HG03354 (cell line): ENCODE results near the gene EXOC1.

ENCODE experiments used
- ATAC-seq: cut with Tn5 transposase; IDR thresholded peaks from one replicate; pipeline ENCODE4 v1.9.1; 2021; ENCODE audit warnings: mild to moderate bottlenecking; ENCODE audit not compliant: unreplicated experiment, poor library complexity, severe bottlenecking

EXOC1 gene

DNA sequence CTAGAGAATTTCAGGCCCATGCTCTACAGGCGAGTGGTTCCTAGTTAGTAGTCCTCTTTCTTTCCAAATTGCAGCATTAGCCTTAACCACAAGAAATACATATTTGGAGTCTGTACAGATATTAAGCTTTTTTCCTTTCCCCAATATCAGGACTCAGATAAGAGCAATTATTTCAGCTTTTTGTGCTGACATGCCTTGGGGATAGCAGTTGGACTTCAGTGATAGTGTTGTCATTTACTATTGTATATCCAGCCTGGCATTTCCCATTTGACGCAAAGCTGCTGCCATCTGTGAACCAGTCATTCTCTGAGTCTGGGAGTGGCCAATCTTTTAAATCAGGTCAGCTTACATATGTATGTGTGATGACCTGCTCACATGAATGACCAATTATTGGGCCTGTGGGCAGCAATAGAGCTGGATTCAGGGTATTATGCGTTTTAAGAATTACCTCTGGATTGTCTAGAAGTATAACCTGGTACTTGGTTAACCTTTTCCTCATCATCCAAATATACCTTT, 88.5 kb downstream of the EXOC1 start:
- ATAC-seq: no peak

DNA sequence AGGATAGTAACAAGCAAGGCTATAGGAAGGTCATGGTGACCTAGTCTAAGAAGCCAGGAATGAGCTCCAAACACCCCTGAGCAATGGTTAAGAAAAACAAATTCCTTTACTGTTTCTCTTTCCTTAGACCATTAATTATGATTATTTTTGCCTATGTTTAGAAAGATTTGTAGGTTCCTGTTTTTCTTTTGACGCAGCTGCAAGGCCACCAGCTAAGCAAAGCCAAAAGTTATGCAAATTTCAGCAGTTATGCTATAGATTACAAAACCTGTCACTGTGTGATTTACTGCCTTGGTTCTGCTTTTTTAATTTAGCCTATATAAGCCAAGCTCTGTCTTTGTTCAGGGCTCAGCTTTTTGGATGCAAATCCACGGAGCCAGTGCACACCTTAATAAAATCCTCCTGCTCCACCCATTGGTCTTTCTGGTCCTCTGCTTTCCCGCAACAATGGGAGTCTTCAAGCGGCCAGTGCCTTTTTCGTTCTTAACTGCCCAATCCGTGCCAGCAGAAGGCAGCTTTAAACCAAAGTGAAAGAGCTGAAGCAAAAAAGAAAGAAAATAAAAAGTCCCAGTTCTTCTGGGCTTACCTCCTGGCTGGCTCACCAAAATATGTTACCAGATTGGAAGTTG, 93.9 kb downstream of the EXOC1 start:
- ATAC-seq: peak; percentile 48

DNA sequence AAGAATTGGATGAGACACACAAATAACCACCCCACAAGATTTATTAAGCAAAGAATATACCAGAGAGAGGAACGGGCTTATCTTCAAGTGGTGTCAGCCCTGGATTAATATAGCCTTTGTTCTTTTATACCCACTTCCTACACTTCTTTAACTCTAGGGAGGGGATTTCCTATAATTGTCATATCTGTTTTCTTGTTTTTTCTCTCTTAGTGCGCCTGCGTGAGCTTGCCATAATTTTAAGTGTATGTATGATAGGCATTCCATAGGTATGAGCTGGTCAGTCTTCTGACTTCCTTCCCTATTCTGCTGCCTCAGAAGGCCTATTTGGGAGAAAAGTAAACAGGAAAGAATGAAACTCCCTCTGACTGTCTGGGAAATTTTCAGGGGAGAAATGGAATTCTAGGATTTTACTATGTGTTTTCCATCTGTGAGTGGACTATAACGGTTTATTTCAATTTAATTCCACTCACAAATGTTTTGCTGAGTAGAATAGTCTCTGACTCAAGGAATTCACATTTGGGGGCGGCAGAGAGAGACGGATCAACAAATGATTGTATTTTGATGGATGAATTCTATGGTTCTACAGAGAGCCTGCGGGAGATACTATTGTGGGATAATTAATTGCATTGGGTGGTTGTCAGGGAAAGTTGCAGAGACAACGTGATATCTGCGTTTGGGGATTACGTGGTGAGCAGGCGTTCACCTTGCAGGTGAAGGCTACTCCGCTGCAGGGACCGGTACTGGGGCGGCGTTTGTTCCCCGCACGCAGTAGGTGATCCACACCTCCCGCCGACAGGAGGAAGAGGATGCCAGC, 94.7 kb downstream of the EXOC1 start:
- ATAC-seq: peak; percentile 18

DNA sequence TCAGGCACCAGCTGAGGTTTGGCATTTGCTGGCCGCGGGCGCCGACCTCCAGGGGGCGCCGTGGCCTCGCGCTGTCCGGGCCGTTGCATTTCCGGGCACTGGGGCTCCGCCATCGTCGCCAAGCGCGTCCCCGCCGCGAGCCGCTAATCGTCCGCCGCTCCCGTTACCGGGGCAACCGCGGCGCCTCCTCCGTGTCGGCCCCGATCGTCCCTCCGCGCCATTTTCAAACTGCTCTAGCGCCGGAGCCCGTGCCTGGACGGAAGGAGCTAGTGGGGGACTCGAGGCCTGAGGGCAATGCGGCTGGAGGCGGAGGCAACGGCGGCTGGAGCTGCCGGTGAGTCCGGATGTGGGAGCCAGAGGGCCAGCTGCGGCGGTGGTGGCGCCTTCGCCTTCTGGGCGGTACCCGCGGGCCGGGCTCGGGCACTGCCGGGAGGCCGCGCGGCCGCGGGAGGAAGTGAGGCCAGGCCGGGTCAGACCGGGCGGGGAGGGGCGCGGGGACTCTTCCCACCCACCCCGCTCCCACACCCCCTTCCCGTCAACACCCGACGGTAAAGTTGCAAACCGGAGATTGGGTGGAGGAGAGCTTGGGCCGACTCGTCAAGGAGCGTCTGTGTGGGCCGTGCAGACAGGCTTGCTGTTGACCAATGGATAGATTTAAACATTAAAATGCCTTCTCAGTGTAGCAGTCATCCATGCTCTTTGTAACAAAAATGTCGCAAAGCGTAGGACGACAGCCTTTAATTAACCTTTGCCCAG, 95.5 kb downstream of the EXOC1 start, which contains the start of gene CEP135:
TSS of gene CEP135 (plus strand) at position 220 of the 756 bp plus-strand sequence. CDS start 3,186 bp downstream, outside the sequence.
- ATAC-seq: peak; percentile 77

DNA sequence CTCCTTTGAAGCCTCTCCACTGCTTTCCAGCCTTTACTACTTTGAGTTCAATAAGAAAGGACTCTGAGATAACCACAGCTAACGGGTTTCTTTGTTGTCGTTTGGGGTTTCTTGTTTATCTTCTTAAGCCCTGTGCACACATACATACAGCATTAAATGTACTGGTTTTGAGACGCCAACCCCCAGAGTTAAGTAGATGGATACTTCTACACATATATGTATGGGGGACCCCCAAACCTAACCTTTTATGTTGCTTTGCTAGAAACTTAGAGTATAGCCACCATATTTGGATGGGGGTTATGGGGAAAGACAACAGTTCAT, 96.0 kb downstream of the EXOC1 start:
- no peak for ATAC-seq

DNA sequence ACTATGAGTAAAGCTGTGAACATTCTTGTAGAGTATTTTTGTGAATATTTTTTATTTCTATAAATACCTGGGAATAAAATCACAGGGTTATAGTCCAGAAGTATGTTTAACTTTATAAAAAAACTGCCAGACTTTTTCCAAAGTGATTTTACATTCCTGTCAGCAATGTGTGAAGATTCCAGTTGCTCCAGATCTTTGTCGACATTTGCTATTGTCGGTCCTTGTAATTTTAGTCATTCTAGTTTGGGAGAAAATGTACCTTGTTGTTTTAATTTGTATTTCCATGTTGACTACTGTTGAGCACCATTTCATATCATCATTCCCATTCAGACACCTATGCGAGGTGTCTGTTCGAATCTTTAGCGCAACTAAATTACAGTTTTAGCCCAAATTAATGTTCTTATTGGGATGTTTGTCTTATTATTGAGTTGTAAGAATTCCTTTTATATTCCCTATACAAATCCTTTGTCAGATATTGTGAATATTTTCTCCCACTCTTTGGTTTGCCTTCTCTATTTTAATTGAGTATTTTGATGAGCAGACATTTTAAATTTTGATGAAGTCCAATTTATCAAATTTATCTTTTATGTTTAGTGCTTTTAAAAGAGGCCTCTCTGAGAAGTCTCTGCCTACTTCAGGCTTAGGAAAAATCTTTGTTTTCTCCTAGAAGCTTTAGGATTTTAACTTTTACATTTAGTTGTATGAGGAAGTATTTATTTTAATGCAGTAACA, 97.9 kb downstream of the EXOC1 start:
- ATAC-seq: no peak
